HG02610 (cell line): Measurements from ENCODE around the gene PIR.

Source experiments
- ATAC-seq: cut with Tn5 transposase; IDR thresholded peaks from one replicate; pipeline ENCODE4 v1.9.1; 2021; ENCODE audit warnings: mild to moderate bottlenecking, moderate library complexity; ENCODE audit not compliant: unreplicated experiment

PIR gene

DNA sequence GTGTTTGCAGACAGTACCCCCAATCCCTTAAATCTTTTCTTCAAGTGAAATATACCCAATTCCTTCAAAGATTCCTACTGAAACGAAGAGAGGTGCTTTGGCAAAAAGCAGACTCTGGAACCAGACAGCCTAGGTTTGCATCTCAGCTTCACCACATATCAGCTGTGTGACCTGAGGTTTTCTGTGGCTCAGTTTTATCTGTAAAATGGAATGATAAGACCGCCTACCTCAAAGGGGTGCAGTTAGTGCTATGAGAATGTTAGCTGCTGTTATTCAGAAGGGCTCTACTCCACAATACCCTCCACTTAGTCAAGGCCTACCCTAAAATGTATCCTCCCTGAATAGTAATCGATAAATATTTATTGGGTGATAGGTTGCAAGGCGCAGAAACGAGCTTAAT lies 664 bp downstream of the PIR start:
- ATAC-seq, result no peak

DNA sequence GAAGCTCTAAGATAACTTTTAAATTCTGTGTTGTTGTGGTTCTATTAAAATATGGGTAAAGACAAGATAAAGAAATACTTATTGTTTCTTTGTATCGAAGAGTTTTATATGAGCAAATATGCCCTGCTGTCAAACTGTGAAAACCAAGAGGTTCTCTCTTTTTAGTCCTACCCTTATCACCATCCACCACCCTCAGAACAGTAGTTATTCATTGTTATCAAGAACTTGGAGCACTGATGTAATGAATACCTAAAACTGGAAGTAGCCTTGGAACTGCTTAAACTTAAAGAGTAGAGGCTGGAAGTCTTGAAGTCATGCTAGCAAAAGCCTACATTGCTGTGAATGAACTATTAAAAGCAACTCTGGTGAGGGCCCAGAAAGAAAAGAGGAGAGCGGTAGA lies 9.2 kb downstream of the PIR start:
- no peak for ATAC-seq

DNA sequence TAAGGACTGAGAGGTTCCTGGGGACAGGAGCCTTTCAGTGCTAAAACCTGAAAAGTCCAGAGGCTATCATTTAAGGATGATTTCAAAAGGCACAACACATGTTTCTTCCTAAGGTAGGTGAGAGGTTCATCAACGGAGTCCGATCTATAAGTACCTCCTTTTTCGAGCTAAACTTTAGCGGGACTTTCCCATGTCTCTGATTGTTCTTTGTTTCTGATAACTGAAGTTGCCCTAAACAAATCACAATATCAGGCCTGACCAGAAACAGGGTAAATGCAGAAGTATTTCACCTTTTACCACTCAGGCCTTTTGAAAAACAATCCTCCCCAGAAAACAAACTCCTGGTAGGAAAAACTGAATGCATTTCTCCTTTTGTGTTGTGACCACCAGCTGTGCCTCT lies 17.6 kb downstream of the PIR start:
- no peak for ATAC-seq

DNA sequence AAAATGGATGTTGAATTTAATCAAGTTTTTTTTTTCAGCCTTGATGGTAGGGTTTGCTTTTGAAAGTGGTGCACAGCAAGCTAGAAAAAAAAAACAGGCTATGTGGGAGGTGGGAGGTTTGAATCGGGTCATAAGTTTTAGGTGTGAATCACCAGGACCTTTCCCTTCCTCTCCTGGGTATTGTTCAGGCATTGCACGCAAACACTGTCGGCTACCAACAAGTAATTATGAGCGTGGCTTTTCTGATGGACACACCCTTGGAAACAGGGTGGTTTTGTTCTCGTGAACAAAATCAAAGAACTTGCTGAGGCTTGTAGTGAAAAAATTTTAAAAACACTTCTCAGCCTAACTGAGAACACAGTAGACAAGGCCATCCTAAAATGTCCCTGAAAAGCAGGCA lies 18.1 kb downstream of the PIR start:
- ATAC-seq, result no peak

DNA sequence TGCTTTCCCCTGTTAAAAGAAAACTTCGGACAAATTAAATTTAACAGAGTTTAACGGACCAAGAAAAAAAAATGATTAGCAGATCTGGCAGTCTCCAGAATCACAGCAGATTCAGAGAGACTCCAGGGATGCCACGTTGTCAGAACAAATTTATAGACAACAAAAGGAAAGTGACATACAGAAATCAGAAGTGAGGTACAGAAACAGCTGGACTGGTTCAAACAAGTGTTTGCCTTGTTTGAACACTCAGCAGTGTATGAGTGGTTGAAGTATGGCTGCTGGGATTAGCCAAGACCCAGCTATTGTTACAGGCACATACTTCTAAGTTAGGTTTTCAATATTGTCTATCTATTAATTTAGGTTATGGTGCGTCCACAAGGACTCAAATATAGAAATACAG lies 19.1 kb downstream of the PIR start:
- ATAC-seq, result no peak

DNA sequence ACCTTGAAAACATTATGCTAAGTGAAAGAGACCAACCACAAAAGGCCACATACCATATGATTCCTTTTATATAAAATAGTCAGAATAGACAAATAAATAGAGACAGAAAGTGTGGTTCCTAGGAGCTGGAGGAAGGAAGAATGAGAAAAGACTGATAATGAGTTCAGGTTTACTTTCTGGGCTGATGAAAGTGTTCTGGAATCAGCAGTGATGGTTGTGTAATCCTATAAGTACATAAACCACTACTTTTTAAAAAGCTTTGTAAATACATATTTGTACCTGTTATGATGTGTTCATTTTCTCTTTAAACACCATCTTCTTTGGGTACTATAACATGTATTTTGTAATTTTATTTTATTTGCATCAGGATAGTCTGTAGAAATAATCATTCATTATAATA lies 20.6 kb downstream of the PIR start:
- no peak for ATAC-seq

DNA sequence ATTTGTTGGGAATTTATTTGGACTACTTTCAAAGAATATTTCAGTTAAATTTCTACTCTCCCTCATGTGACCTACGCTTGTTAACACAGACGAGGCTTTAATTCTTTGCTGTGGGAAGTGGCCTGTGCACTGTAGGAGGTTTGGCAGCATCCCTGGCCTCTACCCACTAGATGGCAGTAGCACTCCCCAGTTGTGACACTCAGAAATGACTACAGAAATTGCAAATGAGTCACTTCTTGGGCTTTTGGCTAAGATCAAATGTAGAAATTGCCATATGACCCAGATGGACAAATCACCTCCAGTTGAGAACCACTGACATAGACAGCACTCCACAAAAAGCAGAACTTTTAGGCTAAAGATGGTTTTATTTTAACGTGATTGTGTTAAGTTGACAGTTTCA lies 22.1 kb downstream of the PIR start:
- ATAC-seq, result peak; percentile 48

DNA sequence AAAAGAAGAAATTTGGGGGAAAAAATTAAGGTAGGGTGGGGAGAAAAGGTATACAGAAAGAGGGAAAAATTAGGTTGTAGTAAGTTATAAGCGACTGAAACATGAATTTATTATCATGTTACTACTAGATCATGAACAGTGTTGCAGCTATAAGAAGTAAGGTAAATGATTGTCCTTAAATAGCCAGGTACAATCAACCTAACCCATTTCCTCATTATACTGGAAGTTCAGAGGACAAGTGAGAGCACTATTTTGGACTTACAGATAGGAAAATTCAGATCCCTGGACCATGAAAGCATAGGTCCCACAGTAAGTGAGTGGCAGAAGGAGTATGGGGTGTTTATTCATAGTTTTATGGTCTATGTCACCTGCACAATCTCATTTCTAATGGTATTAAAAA lies 23.5 kb downstream of the PIR start:
- ATAC-seq, result no peak

DNA sequence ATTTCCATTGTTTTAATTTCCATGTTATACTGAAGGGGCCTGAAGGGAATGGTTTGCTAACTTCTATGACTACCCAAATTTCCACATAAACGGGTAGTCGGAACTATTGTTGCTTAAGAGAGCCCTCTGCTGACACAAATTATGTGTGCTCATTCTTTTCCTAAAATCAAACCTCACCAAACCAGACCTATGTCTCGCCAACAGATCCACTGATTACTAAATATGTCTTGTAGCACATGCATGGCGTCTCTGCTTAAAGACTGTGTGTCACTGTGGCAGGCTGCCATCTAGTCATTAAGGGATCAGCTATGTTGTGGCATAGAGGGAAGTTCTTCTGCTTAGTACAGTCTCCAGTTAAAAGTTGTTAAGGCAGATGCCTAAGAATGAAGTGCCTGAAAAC lies 25.1 kb downstream of the PIR start:
- no peak for ATAC-seq

DNA sequence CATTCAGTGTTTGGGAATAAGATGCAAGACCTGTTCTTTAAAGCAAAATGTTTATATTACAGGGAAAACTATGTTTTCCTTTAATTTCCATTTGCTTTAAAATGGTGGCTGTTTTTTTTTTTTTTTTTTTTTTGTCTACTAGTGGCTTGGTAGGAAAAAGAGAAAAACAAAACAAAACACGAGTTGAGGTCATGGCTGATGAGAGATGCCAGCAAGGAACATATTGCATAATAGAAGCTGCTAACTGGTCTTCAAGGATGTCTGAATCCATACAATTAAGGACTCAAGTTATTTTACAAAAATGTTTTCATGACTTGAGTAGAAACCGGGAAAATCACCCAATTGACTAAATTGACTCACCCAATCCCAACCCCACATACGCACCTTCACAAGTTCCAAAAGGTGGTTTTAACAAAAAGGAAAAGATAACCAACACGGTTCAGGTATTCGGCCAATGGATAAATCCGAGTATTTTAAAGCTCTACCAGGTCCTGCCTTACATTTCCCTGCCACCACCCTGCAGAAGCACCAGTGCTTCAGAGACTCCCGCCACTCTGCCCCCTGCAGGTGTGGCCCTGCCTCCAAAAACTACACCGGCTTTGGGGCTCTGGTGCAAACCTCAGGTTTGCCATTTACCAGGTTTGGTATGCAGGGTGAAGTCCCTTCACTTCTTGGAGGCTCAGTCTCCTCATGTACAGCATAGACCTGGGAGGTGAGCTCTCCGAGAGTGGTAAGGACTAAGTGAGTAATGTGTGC lies 27.1 kb downstream of the PIR start:
- ATAC-seq, result no peak

DNA sequence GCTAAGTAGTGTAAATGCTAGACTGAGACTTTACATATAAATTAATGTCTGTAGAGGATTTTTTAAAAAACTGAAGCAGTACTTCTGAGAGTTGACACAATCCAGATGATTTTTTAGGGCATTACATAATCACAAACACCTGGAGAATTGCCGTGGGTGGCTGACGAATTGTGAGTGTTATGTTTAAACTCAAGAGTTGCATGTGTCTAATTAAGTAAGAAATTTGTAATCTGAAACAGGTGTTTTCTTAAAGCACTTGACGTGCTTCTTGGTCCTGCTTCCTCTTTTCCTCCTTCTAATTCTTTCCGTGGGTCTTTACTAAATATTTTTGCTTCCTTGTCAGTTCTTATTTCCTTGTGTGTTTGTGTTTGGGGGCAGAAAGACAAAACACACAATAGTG lies 27.8 kb downstream of the PIR start:
- peak; percentile 69 for ATAC-seq

DNA sequence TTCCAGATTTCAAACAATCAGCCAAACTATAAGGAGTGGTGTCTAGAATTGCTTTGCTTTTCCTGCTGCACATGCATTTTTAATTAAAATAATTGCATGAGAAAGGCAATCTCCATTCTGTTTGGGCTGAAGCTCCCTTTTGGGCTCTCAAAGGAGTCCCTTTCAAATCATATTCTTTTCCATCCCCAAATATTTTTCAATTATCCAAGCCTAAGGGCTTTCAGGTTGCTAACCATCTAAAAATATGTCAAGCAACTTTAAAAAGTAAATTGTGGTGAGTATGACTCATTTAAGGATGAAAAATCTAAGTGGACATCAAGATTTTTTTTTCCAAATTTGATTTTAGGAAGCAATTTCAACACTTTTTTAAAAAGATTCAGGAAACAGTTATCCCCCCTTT lies 28.4 kb downstream of the PIR start:
- ATAC-seq, result no peak

DNA sequence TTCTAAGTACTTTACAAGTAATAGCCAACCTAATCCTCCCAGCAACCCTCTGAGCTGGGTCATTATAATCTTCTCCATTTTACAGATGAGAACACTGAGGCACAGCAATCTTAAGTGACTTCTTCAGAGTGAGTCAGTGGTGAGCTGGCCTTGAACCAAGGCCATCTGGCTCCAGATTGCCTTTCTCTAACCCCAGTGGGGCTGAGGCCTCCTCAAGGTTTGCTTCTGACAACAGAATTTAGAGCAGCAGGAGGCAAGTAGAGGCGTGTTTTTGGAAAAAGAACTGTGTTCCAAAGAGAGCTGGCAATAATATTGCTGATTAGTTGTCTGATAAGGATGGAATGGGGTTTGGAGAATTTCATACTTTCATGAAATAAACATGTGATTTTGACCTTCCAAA lies 41.2 kb downstream of the PIR start:
- no peak for ATAC-seq

DNA sequence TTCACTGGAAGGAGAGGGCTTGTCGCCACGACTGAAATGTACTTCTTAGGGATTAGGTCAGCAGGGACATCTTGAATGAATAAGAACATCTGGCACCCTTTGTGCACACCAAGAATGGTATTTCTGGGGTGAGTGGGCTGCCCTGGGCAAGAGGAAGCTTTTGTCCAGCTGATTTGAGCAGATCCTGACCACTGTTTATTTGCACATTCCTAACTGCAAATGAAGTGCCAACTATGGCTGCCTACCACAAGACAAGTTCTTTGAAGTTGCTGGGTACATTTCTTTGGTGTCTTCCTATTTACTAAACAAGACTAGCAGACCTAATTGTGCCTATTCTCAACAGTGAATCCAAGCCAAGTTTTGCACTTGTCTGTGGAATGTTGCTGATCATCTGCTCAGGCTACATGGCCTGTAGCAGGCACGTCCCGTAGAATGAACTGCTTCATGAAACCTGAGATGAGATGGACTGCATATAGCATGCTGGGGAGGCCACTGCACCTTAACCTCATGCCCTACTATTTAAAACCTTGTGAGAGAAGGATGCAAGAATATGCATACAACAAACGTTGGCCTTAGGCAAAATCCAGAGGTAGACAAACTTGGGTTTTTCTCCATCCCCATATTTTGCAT lies 45.0 kb downstream of the PIR start:
- no peak for ATAC-seq

DNA sequence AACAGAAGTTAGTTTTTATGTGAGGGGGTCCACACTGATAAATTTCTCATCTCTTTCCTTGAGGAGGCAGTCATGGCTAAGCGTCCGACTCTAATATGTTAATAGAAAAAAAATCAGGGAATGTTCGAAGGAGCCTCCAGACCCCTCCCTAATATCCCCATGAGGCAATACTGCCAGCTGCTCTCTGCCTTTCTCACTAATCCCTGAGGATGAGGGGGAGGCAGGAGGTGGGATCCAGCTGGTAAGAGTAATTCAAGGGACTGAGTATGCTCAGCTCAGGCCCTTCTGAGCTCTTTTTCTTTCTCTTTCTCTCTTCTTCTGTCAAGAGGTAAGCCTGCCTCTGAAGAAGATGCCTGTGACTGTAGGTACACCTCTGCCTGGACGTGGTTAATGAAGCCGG lies 51.7 kb downstream of the PIR start:
- no peak for ATAC-seq

DNA sequence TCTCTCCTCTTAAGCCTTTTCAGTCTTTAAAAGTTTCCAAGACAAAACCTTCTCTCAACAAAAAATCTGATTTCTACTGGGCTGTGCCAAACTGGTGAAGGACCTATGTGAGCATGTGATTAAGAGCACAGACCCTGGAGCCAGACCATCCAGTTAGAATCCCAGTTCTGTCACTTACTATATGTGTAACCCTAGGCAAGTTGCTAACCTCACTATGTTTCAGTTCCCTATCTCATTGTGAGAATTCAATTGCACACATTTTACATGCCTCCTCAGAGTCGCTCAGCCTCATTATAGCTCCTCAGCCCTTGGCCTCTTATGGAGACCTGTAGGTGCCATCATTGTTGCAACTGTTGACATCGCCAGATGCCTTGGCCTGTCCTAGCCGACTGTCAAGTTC lies 54.8 kb downstream of the PIR start:
- ATAC-seq, result peak; percentile 75

DNA sequence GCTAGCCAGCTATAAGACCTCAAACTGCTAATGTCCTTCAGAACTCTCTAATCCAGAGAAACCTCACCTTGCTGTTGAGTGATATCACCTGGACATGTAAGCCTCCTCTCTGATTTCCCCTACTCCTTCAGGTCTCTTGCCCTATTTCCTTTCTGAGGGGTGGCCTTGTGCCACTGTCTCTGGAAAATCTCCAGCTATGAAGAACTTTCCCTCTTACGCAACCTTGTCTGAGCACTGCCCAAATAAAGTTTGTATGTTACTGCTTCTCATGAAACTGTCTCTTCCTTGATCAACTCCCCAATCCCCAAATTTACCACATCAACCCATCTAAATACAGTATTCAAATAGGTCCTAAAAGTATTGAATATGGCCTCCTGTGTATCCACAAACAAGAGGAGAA lies 55.4 kb downstream of the PIR start:
- no peak for ATAC-seq

DNA sequence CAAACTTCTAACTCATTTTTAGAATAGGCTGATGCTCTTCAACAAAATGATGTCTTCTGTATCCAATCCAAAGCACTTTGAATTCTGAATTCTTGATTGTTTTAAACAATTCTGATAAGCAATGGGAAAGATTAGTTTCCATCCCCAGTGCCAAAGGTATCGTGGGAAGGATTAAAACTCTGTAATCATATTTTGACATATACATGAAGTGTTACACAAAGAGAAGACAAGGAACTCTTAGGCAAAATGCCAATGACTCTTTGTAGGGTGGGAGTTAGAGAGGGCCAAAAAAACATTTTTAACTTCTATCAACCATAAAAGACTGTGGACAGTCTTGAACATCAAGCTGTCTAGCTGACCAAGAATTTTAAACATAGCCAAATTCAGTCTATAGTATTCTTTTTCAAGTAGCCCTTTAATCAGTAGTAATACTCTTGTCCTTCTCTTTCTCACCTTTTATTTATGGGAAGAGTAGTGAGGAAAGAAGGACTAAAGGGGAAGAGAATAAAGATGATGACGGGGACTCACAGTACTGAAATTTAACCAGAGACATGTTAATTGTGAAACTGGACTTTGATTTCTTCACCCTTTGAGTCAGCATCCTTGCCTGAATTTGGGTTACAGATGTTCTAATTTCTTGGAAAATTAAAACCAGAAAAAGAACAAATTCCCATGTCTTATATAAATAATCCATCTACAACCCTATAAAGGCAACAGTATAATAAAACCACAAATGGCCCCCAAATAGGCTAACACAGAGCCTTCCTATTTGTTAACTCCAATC lies 57.1 kb downstream of the PIR start:
- no peak for ATAC-seq

DNA sequence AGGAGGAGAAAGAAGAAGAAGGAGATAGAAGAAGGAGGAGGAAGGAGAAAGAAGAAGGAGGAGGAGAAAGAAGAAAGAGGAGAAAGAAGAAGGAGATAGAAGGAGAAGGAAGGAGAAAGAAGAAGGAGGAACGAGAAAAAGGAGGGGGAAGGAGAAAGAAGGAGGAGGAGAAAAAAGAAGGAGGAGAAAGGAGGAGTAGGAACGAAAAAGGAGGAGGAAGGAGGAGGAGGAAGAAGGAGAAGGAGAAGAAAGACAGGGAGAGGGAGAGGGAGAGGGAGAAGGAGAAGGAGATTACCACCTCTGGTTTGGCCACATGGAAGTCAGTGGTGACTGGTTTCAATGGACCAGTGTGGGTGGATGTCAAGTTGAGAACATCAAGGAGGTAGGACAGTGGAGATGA lies 58.9 kb downstream of the PIR start:
- no peak for ATAC-seq

DNA sequence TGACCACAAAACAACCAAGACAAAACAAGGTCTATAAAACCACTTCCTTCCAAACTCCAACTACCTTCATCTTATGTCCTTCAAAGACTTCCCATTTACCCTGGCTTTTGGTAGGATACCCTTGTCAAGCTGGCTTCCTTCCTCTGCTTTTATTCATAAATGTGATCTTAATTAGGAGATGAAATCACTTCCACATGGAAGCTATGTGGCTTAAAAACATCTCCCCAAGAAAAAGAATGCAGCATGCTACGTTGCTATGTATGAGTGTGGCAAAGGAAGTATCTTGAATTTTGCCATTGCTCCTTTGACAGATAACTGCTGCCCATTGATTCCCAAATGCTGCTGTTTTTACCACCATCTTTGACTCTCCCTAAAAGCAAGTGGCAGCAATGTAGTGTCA lies 62.5 kb downstream of the PIR start:
- no peak for ATAC-seq

DNA sequence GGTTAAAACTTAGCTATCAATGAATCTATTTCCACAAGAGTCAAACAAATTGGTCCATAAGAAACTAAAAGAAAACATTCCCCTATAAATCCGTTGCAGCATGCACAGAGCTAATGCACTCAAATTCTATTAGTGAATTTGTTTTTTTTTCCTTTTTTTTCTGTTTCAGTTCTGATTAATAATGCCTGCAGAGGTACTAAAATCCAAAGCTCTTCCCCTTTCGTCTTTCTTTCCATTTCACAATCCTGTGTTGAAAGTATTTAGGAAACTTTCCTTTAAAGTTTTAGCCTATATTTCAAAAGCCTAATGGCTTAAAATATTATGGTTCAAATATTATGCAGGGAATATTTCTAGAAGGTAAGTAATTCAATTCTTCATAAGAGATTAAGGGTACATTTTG lies 63.1 kb downstream of the PIR start:
- no peak for ATAC-seq

DNA sequence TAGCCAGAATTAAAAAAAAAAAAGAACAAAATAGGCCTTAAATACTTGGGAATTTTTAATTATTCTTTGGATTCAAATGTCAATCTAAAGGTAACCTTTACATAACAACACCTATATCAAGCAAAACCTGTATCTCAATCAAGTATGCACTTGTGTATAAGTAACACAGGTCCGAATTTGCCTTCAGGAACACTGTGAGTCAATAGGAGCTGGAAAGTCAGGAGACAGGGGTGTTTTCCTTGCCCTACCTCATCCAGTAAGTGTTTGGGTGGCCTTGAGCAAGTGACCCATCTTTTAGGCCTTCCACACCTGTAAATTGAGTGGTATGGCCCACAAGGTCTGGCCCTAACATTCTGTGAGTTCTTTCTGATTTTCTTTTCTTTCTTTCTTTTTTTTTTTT lies 68.1 kb downstream of the PIR start:
- ATAC-seq, result no peak
